ENCODE results near the gene DLG2. TPM values are rescaled to one million over a fixed set of nuclear protein-coding genes. Genes with fewer than 3 reads are reported as not detected.

DLG2 gene
- total RNA-seq, 4 donors from 2014 or later: 1.3 to 4.7 (median 2.4) TPM

DNA sequence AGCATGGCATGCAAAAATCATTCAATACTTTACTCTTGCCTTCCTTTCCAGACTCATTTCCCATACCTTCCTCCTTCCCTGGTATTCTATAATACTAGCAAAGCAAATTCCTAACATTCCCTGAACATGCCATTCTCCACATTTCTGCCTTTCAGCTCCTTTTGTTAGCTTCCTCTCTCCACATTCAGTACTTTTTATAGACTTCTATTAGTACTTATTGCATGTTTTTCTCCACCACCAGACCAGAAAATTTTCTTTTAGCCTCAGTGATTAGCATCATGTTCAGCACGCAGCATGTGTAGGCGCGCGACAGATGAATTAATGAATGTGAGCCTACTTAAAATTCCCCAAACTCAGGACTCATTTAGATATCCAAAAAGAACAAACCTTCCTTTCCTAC, 935.3 kb downstream of the DLG2 start:
- Histone ChIP-seq H3K9me3 (no peaks in the 10 kb centered on the region), H3K4me1 (no peaks in the 10 kb centered on the region), H3K27ac (no peak overlapping the region), H3K4me3 (no peak overlapping the region), H3K27me3 (no peaks in the 10 kb centered on the region), H3K36me3 (no peaks in the 10 kb centered on the region)
- ATAC-seq (no peak), DNase-seq (no peak)
- in situ Hi-C loops (cut with MboI; ENCODE audit: low sequenced_read_pairs in 4 of 4): no loop called here
- intact Hi-C loops (cut with DNase I; ENCODE audit: low total_unique reads): no loop called here
- TF ChIP-seq POLR2A (IDR thresholded peaks at IDR 0.05): no peak
- TF ChIP-seq, protein P1, sequence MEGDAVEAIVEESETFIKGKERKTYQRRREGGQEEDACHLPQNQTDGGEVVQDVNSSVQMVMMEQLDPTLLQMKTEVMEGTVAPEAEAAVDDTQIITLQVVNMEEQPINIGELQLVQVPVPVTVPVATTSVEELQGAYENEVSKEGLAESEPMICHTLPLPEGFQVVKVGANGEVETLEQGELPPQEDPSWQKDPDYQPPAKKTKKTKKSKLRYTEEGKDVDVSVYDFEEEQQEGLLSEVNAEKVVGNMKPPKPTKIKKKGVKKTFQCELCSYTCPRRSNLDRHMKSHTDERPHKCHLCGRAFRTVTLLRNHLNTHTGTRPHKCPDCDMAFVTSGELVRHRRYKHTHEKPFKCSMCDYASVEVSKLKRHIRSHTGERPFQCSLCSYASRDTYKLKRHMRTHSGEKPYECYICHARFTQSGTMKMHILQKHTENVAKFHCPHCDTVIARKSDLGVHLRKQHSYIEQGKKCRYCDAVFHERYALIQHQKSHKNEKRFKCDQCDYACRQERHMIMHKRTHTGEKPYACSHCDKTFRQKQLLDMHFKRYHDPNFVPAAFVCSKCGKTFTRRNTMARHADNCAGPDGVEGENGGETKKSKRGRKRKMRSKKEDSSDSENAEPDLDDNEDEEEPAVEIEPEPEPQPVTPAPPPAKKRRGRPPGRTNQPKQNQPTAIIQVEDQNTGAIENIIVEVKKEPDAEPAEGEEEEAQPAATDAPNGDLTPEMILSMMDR (IDR thresholded peaks at IDR 0.05 in 4 of 5, conservative IDR thresholded peaks at IDR 0.05 in 1 of 5): no peak

GRCh38 chr11:84687433-84687832, 939.7 kb downstream of the DLG2 start:
- intact Hi-C loops (cut with DNase I; ENCODE audit: low total_unique reads): no loop called here
- Histone ChIP-seq H3K27me3 (no peaks in the 10 kb centered on the region), H3K4me3 (no peak overlapping the region), H3K36me3 (no peaks in the 10 kb centered on the region), H3K27ac (no peak overlapping the region), H3K9me3 (no peaks in the 10 kb centered on the region), H3K4me1 (no peaks in the 10 kb centered on the region)
- DNase-seq: no peak
- in situ Hi-C loops (cut with MboI; ENCODE audit: low sequenced_read_pairs in 4 of 4): no loop called here
- no peak for TF ChIP-seq POLR2A (IDR thresholded peaks at IDR 0.05)
- TF ChIP-seq, protein P1 (IDR thresholded peaks at IDR 0.05 in 4 of 5, conservative IDR thresholded peaks at IDR 0.05 in 1 of 5): no peak
- no peak for ATAC-seq

DNA sequence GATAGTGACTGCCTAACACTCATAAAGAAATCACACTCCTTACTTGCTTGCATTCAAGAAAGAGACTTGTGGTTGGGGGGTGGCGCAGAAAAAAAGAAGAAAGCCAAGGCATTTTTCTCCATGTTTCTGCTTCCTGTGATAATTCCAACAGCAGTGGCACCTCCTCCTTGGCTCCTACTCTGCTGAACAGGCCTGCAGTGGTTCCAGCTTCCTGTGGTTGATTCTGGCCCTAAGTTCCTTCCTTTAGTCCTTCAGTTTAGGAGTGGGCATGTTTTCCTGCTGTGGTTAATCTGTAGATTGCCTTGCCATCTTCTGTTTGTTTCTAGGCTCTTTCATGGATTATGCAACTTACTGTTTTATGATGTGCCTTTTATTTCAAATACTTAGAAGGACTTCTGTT, 940.4 kb downstream of the DLG2 start:
- in situ Hi-C loops (cut with MboI; ENCODE audit: low sequenced_read_pairs in 4 of 4): no loop called here
- no peak for ATAC-seq
- no peak overlapping the region for H3K27ac ChIP-seq

GRCh38 chr11:84685976-84686375, 941.2 kb downstream of the DLG2 start:
- ATAC-seq (no peak), DNase-seq (no peak)
- no peak for TF ChIP-seq POLR2A (IDR thresholded peaks at IDR 0.05)
- TF ChIP-seq, protein P1 (IDR thresholded peaks at IDR 0.05 in 4 of 5, conservative IDR thresholded peaks at IDR 0.05 in 1 of 5): no peak
- Histone ChIP-seq H3K9me3 (no peaks in the 10 kb centered on the region), H3K4me3 (no peak overlapping the region), H3K27ac (no peak overlapping the region), H3K4me1 (no peaks in the 10 kb centered on the region), H3K27me3 (no peaks in the 10 kb centered on the region), H3K36me3 (no peaks in the 10 kb centered on the region)
- intact Hi-C loops (cut with DNase I; ENCODE audit: low total_unique reads): no loop called here
- in situ Hi-C loops (cut with MboI; ENCODE audit: low sequenced_read_pairs in 4 of 4): no loop called here

More for the DNA sequence above, 940.4 kb downstream of the DLG2 start:
- H3K36me3 ChIP-seq: no peaks in the 10 kb centered on the region
- no peaks in the 10 kb centered on the region for H3K27me3 ChIP-seq
- intact Hi-C loops (cut with DNase I; ENCODE audit: low total_unique reads): no loop called here
- DNase-seq: no peak
- no peak for TF ChIP-seq POLR2A (IDR thresholded peaks at IDR 0.05)
- TF ChIP-seq, protein P1 (IDR thresholded peaks at IDR 0.05 in 4 of 5, conservative IDR thresholded peaks at IDR 0.05 in 1 of 5): no peak
- H3K9me3 ChIP-seq: no peaks in the 10 kb centered on the region
- H3K4me3 ChIP-seq: no peak overlapping the region
- H3K4me1 ChIP-seq: no peaks in the 10 kb centered on the region

GRCh38 chr11:84685149-84685548, 942.0 kb downstream of the DLG2 start:
- Histone ChIP-seq H3K36me3 (no peaks in the 10 kb centered on the region), H3K27ac (no peak overlapping the region), H3K4me3 (no peak overlapping the region), H3K27me3 (no peaks in the 10 kb centered on the region), H3K9me3 (no peaks in the 10 kb centered on the region), H3K4me1 (no peaks in the 10 kb centered on the region)
- ATAC-seq (no peak), DNase-seq (no peak)
- TF ChIP-seq, protein P1 (IDR thresholded peaks at IDR 0.05 in 4 of 5, conservative IDR thresholded peaks at IDR 0.05 in 1 of 5): no peak
- TF ChIP-seq POLR2A (IDR thresholded peaks at IDR 0.05): no peak
- intact Hi-C loops (cut with DNase I; ENCODE audit: low total_unique reads) (no loop called here), in situ Hi-C loops (cut with MboI; ENCODE audit: low sequenced_read_pairs in 4 of 4) (no loop called here)
